GM20000 (cell line): ENCODE data around the gene UVRAG.

Experiments
- DNase-seq: peaks from one replicate; pipeline ENCODE4 v3.0.0; 2012; ENCODE audit warnings: low spot score
- TF ChIP-seq, protein P1 (sequence below): IDR thresholded peaks from 2 replicates; pipeline ENCODE4 v1.5.1; 2012; ENCODE audit warnings: mild to moderate bottlenecking, control low read depth; ENCODE audit errors: extremely low read depth, missing control alignments

UVRAG gene

DNA sequence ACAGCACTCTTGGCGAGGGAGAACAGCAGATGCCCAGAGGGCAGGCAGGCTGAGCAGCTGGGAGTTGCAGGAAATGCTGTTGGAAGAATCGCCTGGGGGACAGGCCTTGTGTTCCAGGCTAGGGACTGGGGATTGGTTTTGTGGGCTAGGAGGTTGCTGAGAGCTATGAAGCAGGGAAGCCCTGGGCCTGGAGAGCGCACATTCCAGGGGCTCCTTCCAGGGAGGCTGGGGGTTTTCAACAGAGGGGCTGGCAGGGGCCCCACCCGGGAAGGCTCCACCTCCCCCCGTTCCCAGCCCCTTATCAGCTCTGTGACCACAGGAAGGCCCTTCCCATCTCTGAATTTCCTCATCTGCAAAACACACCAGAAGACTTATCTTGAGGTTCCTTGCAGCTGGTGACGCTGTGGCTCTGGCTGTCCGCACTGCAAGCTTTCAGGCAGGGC lies 369.6 kb downstream of the UVRAG start:
- DNase-seq: no peak
- TF ChIP-seq, protein P1, sequence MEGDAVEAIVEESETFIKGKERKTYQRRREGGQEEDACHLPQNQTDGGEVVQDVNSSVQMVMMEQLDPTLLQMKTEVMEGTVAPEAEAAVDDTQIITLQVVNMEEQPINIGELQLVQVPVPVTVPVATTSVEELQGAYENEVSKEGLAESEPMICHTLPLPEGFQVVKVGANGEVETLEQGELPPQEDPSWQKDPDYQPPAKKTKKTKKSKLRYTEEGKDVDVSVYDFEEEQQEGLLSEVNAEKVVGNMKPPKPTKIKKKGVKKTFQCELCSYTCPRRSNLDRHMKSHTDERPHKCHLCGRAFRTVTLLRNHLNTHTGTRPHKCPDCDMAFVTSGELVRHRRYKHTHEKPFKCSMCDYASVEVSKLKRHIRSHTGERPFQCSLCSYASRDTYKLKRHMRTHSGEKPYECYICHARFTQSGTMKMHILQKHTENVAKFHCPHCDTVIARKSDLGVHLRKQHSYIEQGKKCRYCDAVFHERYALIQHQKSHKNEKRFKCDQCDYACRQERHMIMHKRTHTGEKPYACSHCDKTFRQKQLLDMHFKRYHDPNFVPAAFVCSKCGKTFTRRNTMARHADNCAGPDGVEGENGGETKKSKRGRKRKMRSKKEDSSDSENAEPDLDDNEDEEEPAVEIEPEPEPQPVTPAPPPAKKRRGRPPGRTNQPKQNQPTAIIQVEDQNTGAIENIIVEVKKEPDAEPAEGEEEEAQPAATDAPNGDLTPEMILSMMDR: no peak

DNA sequence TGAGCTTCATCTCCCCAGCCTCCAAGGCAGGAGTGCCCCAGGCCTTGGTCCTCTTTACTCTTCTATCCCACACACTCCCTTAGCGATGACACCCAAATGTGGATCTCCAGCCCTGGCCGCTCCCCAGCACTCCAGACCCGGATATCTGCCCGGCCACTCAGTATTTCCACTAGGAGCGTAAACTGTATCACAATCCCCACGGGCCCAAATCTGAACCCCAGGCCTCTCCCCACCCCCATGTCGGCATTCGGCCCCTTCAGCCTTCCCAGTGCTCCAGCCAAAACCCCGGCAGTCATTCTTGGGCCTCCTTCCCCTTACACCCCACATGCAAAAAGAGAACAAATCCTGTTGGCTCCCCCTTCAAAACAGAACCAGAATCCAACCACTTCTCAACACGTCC lies 370.5 kb downstream of the UVRAG start:
- no peak for DNase-seq
- TF ChIP-seq, protein P1: no peak

DNA sequence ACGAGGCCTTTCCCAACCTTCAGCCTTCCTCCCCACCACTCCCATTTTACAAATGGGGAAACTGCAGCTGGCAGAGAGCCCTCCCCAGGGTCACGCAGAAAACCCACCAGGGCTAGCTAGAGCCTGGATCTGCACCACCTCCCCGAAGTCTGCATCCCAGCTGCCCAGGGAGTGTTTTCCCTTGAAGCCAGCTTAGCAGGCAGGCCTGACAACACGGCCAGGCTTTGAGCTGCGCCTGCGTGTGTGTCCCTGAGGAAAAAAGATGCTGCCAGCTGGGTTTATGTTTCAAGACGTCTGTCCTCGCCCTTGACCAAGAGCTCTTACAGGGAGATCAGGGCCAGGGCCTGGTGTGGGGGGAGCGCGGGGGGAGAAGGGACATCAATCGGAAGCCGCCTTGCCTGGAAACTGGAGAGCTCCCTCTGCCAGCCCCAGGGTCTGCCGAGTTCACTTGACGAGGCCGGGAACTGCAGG lies 371.0 kb downstream of the UVRAG start:
- no peak for DNase-seq
- TF ChIP-seq, protein P1: no peak

DNA sequence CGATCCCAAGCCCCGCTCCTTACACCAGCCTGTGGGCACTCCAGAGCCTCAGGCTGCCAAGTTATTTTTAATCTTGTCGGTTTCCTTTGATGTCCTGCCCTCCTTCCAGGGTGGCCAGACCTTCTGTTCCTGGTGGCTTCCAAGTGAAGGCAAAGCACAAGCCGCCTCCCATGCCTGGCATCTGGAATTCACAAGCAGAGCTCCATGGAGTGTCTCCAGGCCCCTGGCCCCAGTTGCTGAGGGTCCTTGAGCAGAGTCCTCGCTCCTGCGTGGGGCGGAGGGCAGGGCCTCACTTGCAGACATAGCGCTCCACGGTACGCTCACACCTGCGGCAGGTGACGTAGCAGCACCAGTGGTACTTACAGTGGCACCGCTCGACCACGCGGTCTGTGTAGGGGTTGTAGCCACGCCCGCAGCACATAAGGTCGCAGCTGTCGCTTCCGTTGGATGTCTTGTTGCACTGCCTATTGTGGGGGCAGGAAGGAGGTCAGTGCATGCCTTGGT lies 371.8 kb downstream of the UVRAG start:
- DNase-seq: no peak
- TF ChIP-seq, protein P1: no peak

DNA sequence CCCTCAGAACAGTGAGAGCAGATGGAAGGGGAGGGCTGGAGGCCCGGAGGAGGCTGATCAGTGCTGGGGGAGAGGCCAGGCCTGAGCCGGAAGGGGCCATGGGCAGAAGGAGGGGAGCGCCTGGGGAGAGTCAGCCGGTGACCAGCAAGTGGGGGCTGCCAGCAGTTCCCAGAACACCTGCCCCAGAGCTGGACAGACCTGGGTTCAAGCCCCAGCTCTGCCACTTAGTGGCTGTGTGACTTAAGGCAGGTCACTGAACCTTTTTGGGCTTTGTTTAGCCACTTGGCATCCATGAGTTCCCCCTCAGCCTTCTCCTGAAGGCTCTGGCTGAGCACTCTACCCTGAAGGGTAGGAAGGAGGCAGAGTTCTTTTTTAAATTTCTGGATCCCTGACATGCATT lies 373.9 kb downstream of the UVRAG start:
- TF ChIP-seq, protein P1: no peak
- DNase-seq: no peak

DNA sequence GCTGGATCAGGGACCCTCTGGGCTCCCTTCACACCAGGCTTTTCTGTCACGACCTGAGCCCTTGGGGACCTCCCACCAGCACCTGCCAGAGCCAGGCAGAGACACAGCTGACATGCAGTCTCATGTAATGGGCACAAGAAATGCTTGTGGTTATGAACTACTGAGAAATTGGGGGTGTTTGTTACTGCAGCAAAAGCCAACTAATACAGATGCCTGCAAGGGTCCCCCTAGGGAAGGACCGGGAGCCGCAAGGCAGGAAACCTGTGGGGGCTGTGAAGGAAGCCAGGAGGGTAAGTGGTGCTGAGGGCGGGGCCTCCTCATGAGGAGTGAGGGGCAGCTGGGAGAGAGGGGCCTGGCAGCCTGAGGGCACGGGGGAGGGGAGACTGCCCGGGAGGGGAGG lies 374.7 kb downstream of the UVRAG start:
- TF ChIP-seq, protein P1: no peak
- DNase-seq: no peak

DNA sequence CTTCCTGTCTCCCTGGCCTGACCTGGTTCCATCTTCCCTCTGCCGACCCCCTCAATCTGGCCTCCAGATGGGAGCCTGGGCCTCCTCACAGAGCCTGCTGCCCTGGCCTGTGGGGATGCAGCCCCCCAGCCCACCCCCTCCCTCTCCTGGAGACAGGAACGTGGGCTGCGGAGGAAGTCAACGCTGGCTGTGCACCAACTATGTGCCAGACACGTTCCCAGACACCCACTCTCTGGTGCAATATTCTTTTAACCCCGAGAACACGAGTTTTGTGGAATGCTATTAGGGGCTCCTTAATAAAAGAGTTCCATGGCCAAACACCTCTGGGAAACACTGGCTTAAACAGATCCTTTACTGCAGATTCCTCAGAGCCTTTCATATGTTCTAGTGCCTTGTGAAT lies 375.4 kb downstream of the UVRAG start:
- TF ChIP-seq, protein P1: no peak
- DNase-seq: no peak
